NT2/D1 (cell line): ENCODE results near the gene TOM1L2.

Experiments used
- DNase-seq: peaks from one replicate; pipeline ENCODE4 v3.0.0-alpha.2; 2011; ENCODE audit warnings: low read depth, low spot score
- H3K27me3 ChIP-seq: 2 replicates; pipeline ENCODE4 v1.6.0; 2011; ENCODE audit warnings: mild to moderate bottlenecking; ENCODE audit not compliant: insufficient read length, insufficient read depth
- H3K36me3 ChIP-seq: 2 replicates; pipeline ENCODE4 v1.6.1; 2011; ENCODE audit warnings: mild to moderate bottlenecking, low read length, mixed read lengths; ENCODE audit not compliant: insufficient read depth, insufficient read length
- H3K4me1 ChIP-seq: 2 replicates; pipeline ENCODE4 v1.5.1; 2011; ENCODE audit not compliant: insufficient read depth, insufficient read length
- H3K4me3 ChIP-seq: 2 replicates; pipeline ENCODE4 v1.5.1; 2011; ENCODE audit warnings: low read depth; ENCODE audit not compliant: insufficient read length
- H3K9ac ChIP-seq: 2 replicates; pipeline ENCODE4 v1.6.0; 2011; ENCODE audit warnings: low read depth; ENCODE audit not compliant: insufficient read length
- H3K9me3 ChIP-seq: 2 replicates; pipeline ENCODE4 v1.5.1; 2011; ENCODE audit warnings: mild to moderate bottlenecking, low read length; ENCODE audit not compliant: insufficient read depth
- SUZ12 ChIP-seq: IDR thresholded peaks from 2 replicates; pipeline ENCODE4 v1.6.1; 2011; ENCODE audit not compliant: insufficient read length, insufficient read depth; ENCODE audit errors: extremely low read depth
- YY1 ChIP-seq: IDR thresholded peaks from 2 replicates; pipeline ENCODE4 v1.6.1; 2011; ENCODE audit not compliant: insufficient read length, insufficient read depth
- ZNF274 ChIP-seq: IDR thresholded peaks from 2 replicates; pipeline ENCODE4 v1.6.1; 2011; ENCODE audit warnings: mild to moderate bottlenecking, low read depth, low read length

The TOM1L2 gene

GRCh38 chr17:17807440-17807839, 164.8 kb downstream of the TOM1L2 start:
- no peak for TF ChIP-seq ZNF274
- TF ChIP-seq SUZ12: no peak
- TF ChIP-seq YY1: no peak
- Histone ChIP-seq H3K27me3 (no peaks in the 10 kb centered on the region), H3K4me1 (peaks cover 5% of the 10 kb centered on the region), H3K36me3 (peaks cover 29% of the 10 kb centered on the region), H3K9me3 (no peaks in the 10 kb centered on the region), H3K4me3 (no peak overlapping the region), H3K9ac (no peak overlapping the region)
- DNase-seq: no peak

GRCh38 chr17:17806611-17807274, 165.5 kb downstream of the TOM1L2 start:
- H3K4me3 ChIP-seq: no peak overlapping the region
- H3K4me1 ChIP-seq: peaks cover 4% of the 10 kb centered on the region
- TF ChIP-seq YY1: no peak
- no peak for TF ChIP-seq ZNF274
- TF ChIP-seq SUZ12: no peak
- no peak for DNase-seq
- H3K36me3 ChIP-seq: peaks cover 26% of the 10 kb centered on the region
- H3K9me3 ChIP-seq: no peaks in the 10 kb centered on the region
- H3K9ac ChIP-seq: no peak overlapping the region
- H3K27me3 ChIP-seq: no peaks in the 10 kb centered on the region

GRCh38 chr17:17806035-17806434, 166.2 kb downstream of the TOM1L2 start:
- Histone ChIP-seq H3K27me3 (no peaks in the 10 kb centered on the region), H3K4me3 (no peak overlapping the region), H3K9ac (no peak overlapping the region), H3K9me3 (no peaks in the 10 kb centered on the region), H3K4me1 (peaks cover 8% of the 10 kb centered on the region), H3K36me3 (peaks cover 26% of the 10 kb centered on the region)
- DNase-seq: no peak
- no peak for TF ChIP-seq ZNF274
- no peak for TF ChIP-seq YY1
- no peak for TF ChIP-seq SUZ12

- no peak for DNase-seq
- Histone ChIP-seq H3K9ac (no peak overlapping the region), H3K36me3 (peaks cover 26% of the 10 kb centered on the region), H3K4me1 (peaks cover 10% of the 10 kb centered on the region), H3K4me3 (no peak overlapping the region), H3K9me3 (no peaks in the 10 kb centered on the region), H3K27me3 (no peaks in the 10 kb centered on the region)
- TF ChIP-seq SUZ12: no peak
- no peak for TF ChIP-seq ZNF274
- TF ChIP-seq YY1: no peak
These were observed 166.6 kb downstream of the TOM1L2 start for GRCh38 chr17:17805575-17805974.

- H3K36me3 ChIP-seq: peaks cover 30% of the 10 kb centered on the region
These were observed 168.2 kb downstream of the TOM1L2 start for GRCh38 chr17:17804007-17804406.

GRCh38 chr17:17801800-17802481, 170.3 kb downstream of the TOM1L2 start:
- no peaks in the 10 kb centered on the region for H3K9me3 ChIP-seq
- peaks cover 45% of the 10 kb centered on the region for H3K36me3 ChIP-seq
- H3K9ac ChIP-seq: peak overlapping the region; percentile 32
- DNase-seq: no peak
- peaks cover 19% of the 10 kb centered on the region for H3K4me1 ChIP-seq
- TF ChIP-seq YY1: no peak
- no peak for TF ChIP-seq ZNF274
- no peak for TF ChIP-seq SUZ12
- H3K4me3 ChIP-seq: no peak overlapping the region
- H3K27me3 ChIP-seq: no peaks in the 10 kb centered on the region

More at GRCh38 chr17:17804007-17804406, 168.2 kb downstream of the TOM1L2 start:
- DNase-seq: no peak
- Histone ChIP-seq H3K4me1 (peaks cover 19% of the 10 kb centered on the region), H3K9ac (no peak overlapping the region), H3K27me3 (no peaks in the 10 kb centered on the region), H3K9me3 (no peaks in the 10 kb centered on the region), H3K4me3 (no peak overlapping the region)
- TF ChIP-seq ZNF274 (no peak), YY1 (no peak), SUZ12 (no peak)

- Histone ChIP-seq H3K4me1 (peaks cover 19% of the 10 kb centered on the region), H3K27me3 (no peaks in the 10 kb centered on the region), H3K36me3 (peaks cover 45% of the 10 kb centered on the region), H3K9me3 (no peaks in the 10 kb centered on the region), H3K4me3 (no peak overlapping the region), H3K9ac (no peak overlapping the region)
- no peak for DNase-seq
- TF ChIP-seq YY1 (no peak), SUZ12 (no peak), ZNF274 (no peak)
These were observed 171.6 kb downstream of the TOM1L2 start for GRCh38 chr17:17800504-17801021.
